ENCODE data around the gene CUTA.

Gene CUTA

GRCh38 chr6:33451606-33452005, 33.7 kb upstream of the CUTA start:
- no peak overlapping the region for H3K27ac ChIP-seq (ENCODE audit: low read length)
- peaks cover 49% of the 10 kb centered on the region for H3K36me3 ChIP-seq (ENCODE audit: insufficient read depth, low read length)
- H4K20me1 ChIP-seq (ENCODE audit: insufficient read depth, low read length) = peaks cover 10% of the 10 kb centered on the region
- peaks cover 27% of the 10 kb centered on the region for H3K79me2 ChIP-seq (ENCODE audit: insufficient read depth, low read length)
- H3K27me3 ChIP-seq (ENCODE audit: insufficient read depth, low read length, poor library complexity) = no peaks in the 10 kb centered on the region
- DNase-seq (no peak), ATAC-seq (ENCODE audit: insufficient read depth, low read depth) (no peak)
- no peak for TF ChIP-seq CTCF (IDR thresholded peaks at IDR 0.05; ENCODE audit: borderline replicate concordance, extremely low read depth, low read length, poor library complexity, severe bottlenecking)
- H3K9me3 ChIP-seq (ENCODE audit: insufficient read depth, low read length, severe bottlenecking) = no peaks in the 10 kb centered on the region
- H3K4me3 ChIP-seq (ENCODE audit: low read depth in 1 of 2, low read length in 2 of 2) = no peak overlapping the region
- H3K9ac ChIP-seq (ENCODE audit: low read depth, low read length) = no peak overlapping the region
- no peak overlapping the region for H3K4me2 ChIP-seq (ENCODE audit: insufficient read depth, low read length)
- peaks cover 27% of the 10 kb centered on the region for H3K4me1 ChIP-seq (ENCODE audit: insufficient read depth, low read length)
- no peak overlapping the region for H2AFZ ChIP-seq (ENCODE audit: low read depth, low read length)

DNA sequence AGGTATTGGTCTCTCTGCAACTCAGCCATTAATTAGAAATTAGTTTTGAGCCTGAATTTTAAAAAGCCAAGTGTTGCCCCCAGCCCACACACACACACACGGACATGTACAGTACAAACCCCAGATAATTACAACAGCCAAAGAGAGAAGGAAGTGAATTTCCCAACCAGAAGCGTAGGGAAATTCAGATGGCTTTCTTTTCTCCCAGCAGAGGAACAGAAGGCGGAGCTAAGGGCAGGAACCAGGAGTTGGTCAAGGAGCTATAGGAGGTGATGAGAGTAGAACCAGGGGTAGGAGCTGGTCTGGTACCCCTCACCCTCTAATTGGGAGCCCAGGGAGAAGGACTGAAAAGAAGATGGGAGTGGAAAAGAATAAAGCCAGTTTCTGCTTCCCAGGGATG, 32.5 kb upstream of the CUTA start:
- Histone ChIP-seq H2AFZ (ENCODE audit: low read depth, low read length) (no peak overlapping the region), H4K20me1 (ENCODE audit: insufficient read depth, low read length) (peaks cover 5% of the 10 kb centered on the region; the same call in 1 of the 2 replicates), H3K36me3 (ENCODE audit: insufficient read depth, low read length) (peaks cover 45% of the 10 kb centered on the region), H3K27me3 (ENCODE audit: insufficient read depth, low read length, poor library complexity) (no peaks in the 10 kb centered on the region), H3K4me1 (ENCODE audit: insufficient read depth, low read length) (peaks cover 21% of the 10 kb centered on the region), H3K79me2 (ENCODE audit: insufficient read depth, low read length) (peaks cover 18% of the 10 kb centered on the region), H3K9me3 (ENCODE audit: insufficient read depth, low read length, severe bottlenecking) (no peaks in the 10 kb centered on the region), H3K27ac (ENCODE audit: low read length) (no peak overlapping the region), H3K9ac (ENCODE audit: low read depth, low read length) (no peak overlapping the region), H3K4me3 (ENCODE audit: low read depth in 1 of 2, low read length in 2 of 2) (no peak overlapping the region), H3K4me2 (ENCODE audit: insufficient read depth, low read length) (no peak overlapping the region)
- no peak for DNase-seq
- TF ChIP-seq CTCF (IDR thresholded peaks at IDR 0.05; ENCODE audit: borderline replicate concordance, extremely low read depth, low read length, poor library complexity, severe bottlenecking) (no peak), EZH2 (IDR thresholded peaks at IDR 0.05; ENCODE audit: borderline replicate concordance, low read depth, low read length, severe bottlenecking) (no peak)
- no peak for ATAC-seq (ENCODE audit: insufficient read depth, low read depth)

GRCh38 chr6:33446356-33446755, 28.4 kb upstream of the CUTA start:
- H4K20me1 ChIP-seq (ENCODE audit: insufficient read depth, low read length) = peaks cover 7% of the 10 kb centered on the region; the same call in 1 of the 2 replicates
- no peak for TF ChIP-seq CTCF (IDR thresholded peaks at IDR 0.05; ENCODE audit: borderline replicate concordance, extremely low read depth, low read length, poor library complexity, severe bottlenecking)
- TF ChIP-seq EZH2 (IDR thresholded peaks at IDR 0.05; ENCODE audit: borderline replicate concordance, low read depth, low read length, severe bottlenecking) = no peak
- ATAC-seq (ENCODE audit: insufficient read depth, low read depth) (no peak), DNase-seq (no peak)
- H2AFZ ChIP-seq (ENCODE audit: low read depth, low read length) = no peak overlapping the region
- H3K4me1 ChIP-seq (ENCODE audit: insufficient read depth, low read length) = no peaks in the 10 kb centered on the region
- no peaks in the 10 kb centered on the region for H3K27me3 ChIP-seq (ENCODE audit: insufficient read depth, low read length, poor library complexity)
- no peak overlapping the region for H3K9ac ChIP-seq (ENCODE audit: low read depth, low read length)
- no peak overlapping the region for H3K4me3 ChIP-seq (ENCODE audit: low read depth in 1 of 2, low read length in 2 of 2)
- H3K9me3 ChIP-seq (ENCODE audit: insufficient read depth, low read length, severe bottlenecking) = no peaks in the 10 kb centered on the region
- peaks cover 77% of the 10 kb centered on the region for H3K36me3 ChIP-seq (ENCODE audit: insufficient read depth, low read length)
- no peaks in the 10 kb centered on the region for H3K79me2 ChIP-seq (ENCODE audit: insufficient read depth, low read length)
- H3K27ac ChIP-seq (ENCODE audit: low read length) = no peak overlapping the region
- no peak overlapping the region for H3K4me2 ChIP-seq (ENCODE audit: insufficient read depth, low read length)

- DNase-seq = no peak
- no peak overlapping the region for H3K4me2 ChIP-seq (ENCODE audit: insufficient read depth, low read length)
- no peak overlapping the region for H3K27ac ChIP-seq (ENCODE audit: low read length)
- no peaks in the 10 kb centered on the region for H3K4me1 ChIP-seq (ENCODE audit: insufficient read depth, low read length)
- peaks cover 7% of the 10 kb centered on the region; the same call in 1 of the 2 replicates for H4K20me1 ChIP-seq (ENCODE audit: insufficient read depth, low read length)
- H3K79me2 ChIP-seq (ENCODE audit: insufficient read depth, low read length) = no peaks in the 10 kb centered on the region
- H3K27me3 ChIP-seq (ENCODE audit: insufficient read depth, low read length, poor library complexity) = no peaks in the 10 kb centered on the region
- no peaks in the 10 kb centered on the region for H3K9me3 ChIP-seq (ENCODE audit: insufficient read depth, low read length, severe bottlenecking)
- no peak overlapping the region for H2AFZ ChIP-seq (ENCODE audit: low read depth, low read length)
- peaks cover 85% of the 10 kb centered on the region for H3K36me3 ChIP-seq (ENCODE audit: insufficient read depth, low read length)
- ATAC-seq (ENCODE audit: insufficient read depth, low read depth) = no peak
- no peak for TF ChIP-seq CTCF (IDR thresholded peaks at IDR 0.05; ENCODE audit: borderline replicate concordance, extremely low read depth, low read length, poor library complexity, severe bottlenecking)
- TF ChIP-seq EZH2 (IDR thresholded peaks at IDR 0.05; ENCODE audit: borderline replicate concordance, low read depth, low read length, severe bottlenecking) = no peak
- H3K9ac ChIP-seq (ENCODE audit: low read depth, low read length) = no peak overlapping the region
- no peak overlapping the region for H3K4me3 ChIP-seq (ENCODE audit: low read depth in 1 of 2, low read length in 2 of 2)
Measured at GRCh38 chr6:33445119-33445603, 27.3 kb upstream of the CUTA start.

Measured in DND-41 (cell line).